Osteocyte (in vitro differentiated cells): Measurements from ENCODE around the gene NUAK1. TPM values are rescaled to one million over a fixed set of nuclear protein-coding genes. Genes with fewer than 3 reads are reported as not detected.

Source experiments
- DNase-seq: peaks from one replicate; pipeline ENCODE4 v3.0.0; 2021; ENCODE audit warnings: mixed read lengths; ENCODE audit not compliant: unreplicated experiment; ENCODE audit errors: extremely low spot score
- H3K27ac Mint-ChIP-seq: one replicate; pipeline ENCODE4 v1.8.0; 2021; ENCODE audit warnings: mild to moderate bottlenecking, mixed read lengths; ENCODE audit not compliant: unreplicated experiment
- H3K27me3 Mint-ChIP-seq: one replicate; pipeline ENCODE4 v1.8.0; 2021; ENCODE audit warnings: mixed read lengths; ENCODE audit not compliant: unreplicated experiment
- H3K36me3 Mint-ChIP-seq: one replicate; pipeline ENCODE4 v1.8.0; 2021; ENCODE audit warnings: mixed read lengths; ENCODE audit not compliant: unreplicated experiment
- H3K4me1 Mint-ChIP-seq: one replicate; pipeline ENCODE4 v1.8.0; 2021; ENCODE audit warnings: mixed read lengths; ENCODE audit not compliant: unreplicated experiment
- H3K4me3 Mint-ChIP-seq: one replicate; pipeline ENCODE4 v1.8.0; 2021; ENCODE audit warnings: mild to moderate bottlenecking, moderate library complexity, mixed read lengths; ENCODE audit not compliant: unreplicated experiment
- H3K9me3 Mint-ChIP-seq: one replicate; pipeline ENCODE4 v1.8.0; 2021; ENCODE audit warnings: mixed read lengths; ENCODE audit not compliant: unreplicated experiment
- total RNA-seq: library from RNA; stranded (reverse); gene quantifications from 2 replicates; pipeline ENCODE4 v1.2.1, GENCODE V29; 2021
- TF ChIP-seq, protein P1 (sequence below): fragments of 200-600 bp; sonication (generic); IDR thresholded peaks from 2 replicates; pipeline ENCODE4 v1.5.0; 2021; ENCODE audit warnings: antibody characterized with exemption, mild to moderate bottlenecking, moderate library complexity

NUAK1 gene
- total RNA-seq, 1 donor from 2014 or later = 21.1 TPM

DNA sequence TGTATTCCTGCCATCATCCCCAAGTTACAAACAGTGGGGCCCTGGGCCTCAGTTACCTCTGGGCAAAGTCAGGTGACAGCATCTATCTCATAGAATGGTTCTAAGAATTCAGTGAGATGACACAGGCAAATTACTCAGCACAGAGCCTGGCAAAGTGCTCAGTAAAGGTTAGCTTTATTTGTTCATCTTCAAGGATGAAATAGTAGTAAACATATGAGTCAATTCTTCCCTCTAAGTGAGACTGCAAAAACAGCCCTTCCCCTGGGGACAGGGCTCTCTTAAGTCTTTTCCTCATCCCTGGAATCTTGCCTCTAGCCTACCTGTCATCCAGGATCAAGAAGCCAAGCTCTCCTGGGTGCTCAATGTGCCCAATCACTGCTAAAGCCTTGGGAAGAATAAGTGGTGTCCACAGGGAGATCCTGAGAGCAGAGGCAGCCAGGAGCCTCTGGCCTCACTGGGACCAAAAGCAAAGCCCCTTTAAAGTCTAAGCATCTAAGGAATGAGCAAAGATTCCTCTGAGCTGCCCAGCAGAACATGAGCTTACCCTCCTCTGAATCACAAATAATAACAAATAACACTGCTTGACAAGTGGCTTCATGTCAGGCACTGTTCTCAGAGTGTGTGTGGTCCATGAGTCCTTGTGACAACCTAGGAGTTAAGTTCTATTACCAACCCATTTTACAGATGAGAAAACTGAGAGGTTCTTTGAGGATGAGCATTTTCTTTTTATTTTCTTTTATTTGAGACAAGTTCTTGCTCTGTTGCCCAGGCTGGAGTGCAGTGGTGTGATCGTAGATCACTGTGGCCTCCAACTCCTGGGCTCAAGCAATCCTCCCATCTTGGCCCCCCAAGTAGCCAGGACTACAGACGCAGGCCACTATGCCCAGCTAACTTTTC lies 12.1 kb downstream of the NUAK1 start:
- H3K27me3 Mint-ChIP-seq = no peaks in the 10 kb centered on the region
- no peaks in the 10 kb centered on the region for H3K9me3 Mint-ChIP-seq
- DNase-seq = no peak
- peak overlapping the region; percentile 74 for H3K27ac Mint-ChIP-seq
- TF ChIP-seq, protein P1, sequence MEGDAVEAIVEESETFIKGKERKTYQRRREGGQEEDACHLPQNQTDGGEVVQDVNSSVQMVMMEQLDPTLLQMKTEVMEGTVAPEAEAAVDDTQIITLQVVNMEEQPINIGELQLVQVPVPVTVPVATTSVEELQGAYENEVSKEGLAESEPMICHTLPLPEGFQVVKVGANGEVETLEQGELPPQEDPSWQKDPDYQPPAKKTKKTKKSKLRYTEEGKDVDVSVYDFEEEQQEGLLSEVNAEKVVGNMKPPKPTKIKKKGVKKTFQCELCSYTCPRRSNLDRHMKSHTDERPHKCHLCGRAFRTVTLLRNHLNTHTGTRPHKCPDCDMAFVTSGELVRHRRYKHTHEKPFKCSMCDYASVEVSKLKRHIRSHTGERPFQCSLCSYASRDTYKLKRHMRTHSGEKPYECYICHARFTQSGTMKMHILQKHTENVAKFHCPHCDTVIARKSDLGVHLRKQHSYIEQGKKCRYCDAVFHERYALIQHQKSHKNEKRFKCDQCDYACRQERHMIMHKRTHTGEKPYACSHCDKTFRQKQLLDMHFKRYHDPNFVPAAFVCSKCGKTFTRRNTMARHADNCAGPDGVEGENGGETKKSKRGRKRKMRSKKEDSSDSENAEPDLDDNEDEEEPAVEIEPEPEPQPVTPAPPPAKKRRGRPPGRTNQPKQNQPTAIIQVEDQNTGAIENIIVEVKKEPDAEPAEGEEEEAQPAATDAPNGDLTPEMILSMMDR = no peak
- H3K36me3 Mint-ChIP-seq = no peaks in the 10 kb centered on the region
- H3K4me3 Mint-ChIP-seq = no peak overlapping the region
- H3K4me1 Mint-ChIP-seq = peaks cover 74% of the 10 kb centered on the region

DNA sequence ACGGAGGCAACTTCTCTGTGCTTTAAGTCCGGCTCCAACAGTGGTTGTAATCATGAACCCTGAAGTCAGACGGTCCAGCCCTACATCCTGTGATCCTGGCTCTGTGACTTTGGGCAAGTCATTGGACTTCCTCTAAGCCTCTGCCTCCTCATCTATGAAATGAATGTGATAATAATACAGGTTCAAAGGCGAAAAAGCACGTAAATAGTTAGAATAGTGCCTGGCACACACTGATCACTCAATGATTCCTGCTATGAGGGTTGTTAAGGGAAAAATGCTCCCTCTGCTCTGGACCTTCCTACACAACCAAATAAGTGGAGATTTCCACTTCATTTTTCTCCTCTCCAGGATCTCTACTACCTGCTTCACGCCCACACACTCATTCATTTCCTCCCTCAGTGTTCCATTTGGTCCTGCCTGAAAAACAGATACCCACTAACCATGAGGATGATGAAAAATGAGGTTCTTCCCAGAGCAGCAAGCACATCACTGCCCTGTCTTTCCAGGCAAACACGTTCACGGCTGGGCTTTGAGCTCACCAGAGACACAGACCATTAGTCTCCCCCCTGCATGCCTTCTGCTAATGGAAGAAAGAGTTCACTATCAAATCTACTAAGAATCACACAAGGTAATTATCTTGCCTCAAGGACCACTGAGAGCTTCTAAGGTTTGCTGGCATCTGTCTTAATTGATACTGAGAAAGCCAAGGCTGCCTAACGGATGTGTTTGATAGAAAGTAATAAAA lies 13.2 kb downstream of the NUAK1 start:
- Mint-ChIP-seq H3K36me3 (no peaks in the 10 kb centered on the region), H3K4me1 (peaks cover 66% of the 10 kb centered on the region), H3K27me3 (no peaks in the 10 kb centered on the region), H3K4me3 (no peak overlapping the region), H3K27ac (peak overlapping the region; percentile 74), H3K9me3 (no peaks in the 10 kb centered on the region)
- TF ChIP-seq, protein P1 = no peak
- DNase-seq = no peak

DNA sequence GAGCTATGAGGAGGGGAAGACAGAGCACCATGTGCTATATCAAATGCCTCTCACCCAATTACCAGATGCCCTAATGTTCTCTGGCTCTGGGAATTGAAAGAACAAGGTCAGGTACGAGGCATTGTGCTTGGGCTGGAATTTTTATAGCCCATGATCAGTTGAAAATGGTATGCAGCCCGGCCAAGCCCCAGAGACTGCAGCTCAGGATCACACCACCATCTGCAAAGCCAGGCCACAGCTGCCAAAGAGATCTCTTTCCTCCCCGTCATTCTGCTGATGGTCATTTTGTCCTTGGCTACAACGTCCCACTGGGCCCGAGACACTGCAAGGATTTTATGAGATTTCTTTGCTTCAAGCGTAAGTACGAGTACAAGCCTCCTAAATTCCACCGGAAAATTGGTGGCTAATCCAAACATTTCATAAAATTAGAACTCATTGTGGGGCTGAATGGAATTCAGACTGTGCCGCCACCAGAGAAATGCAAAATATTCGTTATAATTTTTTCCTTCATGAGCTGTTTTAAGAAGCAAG lies 15.1 kb downstream of the NUAK1 start:
- H3K4me1 Mint-ChIP-seq = peaks cover 75% of the 10 kb centered on the region
- TF ChIP-seq, protein P1 = no peak
- H3K36me3 Mint-ChIP-seq = no peaks in the 10 kb centered on the region
- H3K9me3 Mint-ChIP-seq = no peaks in the 10 kb centered on the region
- peak overlapping the region; percentile 58 for H3K4me3 Mint-ChIP-seq
- H3K27me3 Mint-ChIP-seq = no peaks in the 10 kb centered on the region
- peak overlapping the region; percentile 89 for H3K27ac Mint-ChIP-seq
- no peak for DNase-seq

DNA sequence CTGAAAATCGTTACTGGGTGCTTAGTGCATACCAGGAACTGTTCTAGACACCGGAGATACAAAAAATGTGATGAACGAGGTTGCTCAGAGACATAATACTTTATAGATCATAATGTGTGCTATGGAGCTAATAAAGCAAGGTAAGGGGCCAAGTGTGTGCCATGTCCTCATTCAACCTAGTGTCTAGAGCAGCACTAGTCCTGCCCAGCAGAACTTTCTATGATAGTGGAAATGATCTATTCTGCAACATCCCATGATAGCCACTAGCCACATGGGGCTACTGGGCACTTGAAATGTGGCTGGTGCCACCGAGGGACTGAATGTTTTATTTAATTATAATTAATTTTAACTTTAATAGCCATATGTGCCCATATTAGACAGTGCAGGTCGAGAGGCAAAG lies 15.6 kb downstream of the NUAK1 start:
- Mint-ChIP-seq H3K27ac (peak overlapping the region; percentile 89), H3K4me1 (peaks cover 75% of the 10 kb centered on the region)
- TF ChIP-seq, protein P1 = no peak

DNA sequence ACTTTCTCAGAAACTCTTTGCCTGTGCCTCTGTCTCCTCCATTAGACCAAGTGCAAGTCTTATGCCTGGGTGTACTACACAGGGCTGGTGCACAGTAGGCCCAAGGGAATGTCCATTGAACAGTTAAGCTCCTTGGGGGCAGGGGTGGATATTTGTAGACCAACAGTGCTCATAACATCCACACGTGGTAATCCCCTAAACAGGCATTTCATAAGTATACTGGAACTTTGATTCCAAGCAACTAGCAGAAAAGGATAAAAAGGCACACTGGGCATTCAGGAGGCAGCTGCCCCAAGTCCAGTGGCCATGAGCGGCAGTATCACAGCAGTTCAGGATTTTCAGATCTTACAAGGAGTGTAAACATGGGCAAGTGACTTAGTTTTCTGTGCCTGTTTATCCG lies 16.8 kb downstream of the NUAK1 start:
- Mint-ChIP-seq H3K4me3 (no peak overlapping the region), H3K27ac (no peak overlapping the region), H3K36me3 (no peaks in the 10 kb centered on the region), H3K4me1 (peaks cover 73% of the 10 kb centered on the region), H3K9me3 (no peaks in the 10 kb centered on the region), H3K27me3 (no peaks in the 10 kb centered on the region)
- DNase-seq = no peak
- TF ChIP-seq, protein P1 = no peak

More for the DNA sequence above, 15.6 kb downstream of the NUAK1 start:
- H3K27me3 Mint-ChIP-seq = no peaks in the 10 kb centered on the region
- no peaks in the 10 kb centered on the region for H3K9me3 Mint-ChIP-seq
- H3K36me3 Mint-ChIP-seq = no peaks in the 10 kb centered on the region
- no peak for DNase-seq
- no peak overlapping the region for H3K4me3 Mint-ChIP-seq
